Hepatocyte (in vitro differentiated cells): Measurements from ENCODE around the gene C5orf47. TPM values are rescaled to one million over a fixed set of nuclear protein-coding genes. Genes with fewer than 3 reads are reported as not detected.

Source experiments
- DNase-seq: peaks from one replicate; pipeline ENCODE4 v3.0.0-alpha.2; 2016; ENCODE audit warnings: low spot score
- H2AFZ ChIP-seq: fragments of 200-600 bp; sonication (generic); 2 replicates; pipeline ENCODE4 v1.6.0; 2016; ENCODE audit warnings: antibody characterized with exemption, mild to moderate bottlenecking
- H3K27ac ChIP-seq: fragments of 200-600 bp; sonication (generic); 2 replicates; pipeline ENCODE4 v1.5.1; 2016; ENCODE audit warnings: mild to moderate bottlenecking
- H3K27me3 ChIP-seq: fragments of 200-600 bp; sonication (generic); 2 replicates; pipeline ENCODE4 v1.6.1; 2016
- H3K36me3 ChIP-seq: fragments of 200-600 bp; sonication (generic); replicated peaks from 2 replicates; pipeline ENCODE4 v1.5.1; 2016; ENCODE audit warnings: low read depth; ENCODE audit not compliant: insufficient read depth
- H3K4me1 ChIP-seq: fragments of 200-600 bp; sonication (generic); 2 replicates; pipeline ENCODE4 v1.5.1; 2016; ENCODE audit warnings: mild to moderate bottlenecking, moderate library complexity; ENCODE audit not compliant: insufficient read depth
- H3K4me2 ChIP-seq: fragments of 200-600 bp; sonication (generic); 2 replicates; pipeline ENCODE4 v1.6.0; 2016
- H3K4me3 ChIP-seq: fragments of 200-600 bp; sonication (generic); 2 replicates; pipeline ENCODE4 v1.5.1; 2016; ENCODE audit warnings: mild to moderate bottlenecking
- H3K79me2 ChIP-seq: fragments of 200-600 bp; sonication (generic); 2 replicates; pipeline ENCODE4 v1.6.0; 2017; ENCODE audit warnings: mild to moderate bottlenecking
- H3K9me2 ChIP-seq: fragments of 200-600 bp; sonication (generic); replicated peaks from 2 replicates; pipeline ENCODE4 v1.6.0; 2017; ENCODE audit warnings: mild to moderate bottlenecking; ENCODE audit not compliant: insufficient read depth
- H3K9me3 ChIP-seq: fragments of 200-600 bp; sonication (generic); 2 replicates; pipeline ENCODE4 v1.5.1; 2016; ENCODE audit warnings: low read depth, mild to moderate bottlenecking
- H4K20me1 ChIP-seq: fragments of 200-600 bp; sonication (generic); 2 replicates; pipeline ENCODE4 v1.6.0; 2016; ENCODE audit warnings: mild to moderate bottlenecking; ENCODE audit not compliant: insufficient read depth, poor library complexity, severe bottlenecking
- EZH2 ChIP-seq: fragments of 200-600 bp; sonication (generic); IDR thresholded peaks from 2 replicates; pipeline ENCODE4 v1.6.1; 2016; ENCODE audit warnings: antibody characterized with exemption, mild to moderate bottlenecking, borderline replicate concordance
- EZH2phosphoT487 ChIP-seq: fragments of 200-600 bp; sonication (generic); IDR thresholded peaks from one replicate; pipeline ENCODE4 v1.6.1; 2018; ENCODE audit warnings: antibody characterized with exemption, mild to moderate bottlenecking, low read depth, moderate library complexity; ENCODE audit not compliant: unreplicated experiment, severe bottlenecking
- WGBS: methylation state at CpG from one replicate; pipeline ENCODE4 v1.1.6; 2016; ENCODE audit warnings: low lambda C conversion rate; ENCODE audit errors: missing lambda C conversion rate; 5-methylcytosine and 5-hydroxymethylcytosine counted together
- polyA plus RNA-seq: library from polyadenylated mRNA; unstranded; fragments of >200 nt; fragmentation: Nextera tagmentation; extraction: Ambion mirVana; gene quantifications from 2 replicates; pipeline ENCODE4 v1.2.1, GENCODE V29; 2016
- total RNA-seq: library from RNA; depleted of rRNA; stranded (reverse); fragments of >200 nt; gene quantifications from 2 replicates; pipeline ENCODE4 v1.2.3, GENCODE V29; 2014
- TF ChIP-seq, protein P1 (sequence below): fragments of 200-600 bp; sonication (generic); IDR thresholded peaks from 2 replicates; pipeline ENCODE4 v1.5.1; 2016; ENCODE audit warnings: antibody characterized with exemption, mild to moderate bottlenecking; ENCODE audit not compliant: poor library complexity

C5orf47 gene
- total and polyA plus RNA-seq, 2 experiments from 2014 or later, result 0.07 to 0.28 TPM

DNA sequence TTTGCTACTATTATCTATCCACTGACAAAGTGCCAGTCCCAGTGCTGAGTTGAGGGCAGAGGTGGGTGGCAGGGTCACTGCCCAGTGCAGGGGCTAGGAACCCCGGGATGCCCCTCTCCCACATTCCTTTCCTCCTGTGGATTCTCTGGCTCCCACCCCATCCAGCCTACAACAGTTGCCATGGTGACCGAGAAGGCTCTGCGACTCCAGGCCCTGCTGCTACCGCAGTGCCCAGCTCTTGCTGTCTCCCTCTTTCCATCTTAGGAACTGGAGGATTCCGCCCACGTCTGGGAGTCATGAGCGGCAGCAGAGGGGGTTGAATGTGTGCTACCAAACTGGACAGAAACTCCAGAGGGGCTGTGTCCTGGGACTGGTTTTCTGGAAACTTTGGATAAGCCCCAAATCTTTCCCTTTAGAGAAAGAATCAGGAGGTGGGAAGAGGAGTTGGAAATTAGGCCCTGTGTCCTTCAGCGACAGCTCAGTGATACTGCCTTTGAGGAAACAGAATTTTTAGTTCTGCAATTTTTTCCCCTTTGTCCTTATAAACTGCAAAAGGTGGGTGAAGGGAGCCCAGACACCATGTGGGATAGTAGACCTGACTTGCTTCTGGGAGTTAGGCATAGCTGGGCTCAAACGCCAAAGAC is 20.7 kb upstream of the C5orf47 start:
- no peak for DNase-seq
- H3K79me2 ChIP-seq, result no peaks in the 10 kb centered on the region
- WGBS, result 76% methylated on average over 9 of the region's 9 CpGs

DNA sequence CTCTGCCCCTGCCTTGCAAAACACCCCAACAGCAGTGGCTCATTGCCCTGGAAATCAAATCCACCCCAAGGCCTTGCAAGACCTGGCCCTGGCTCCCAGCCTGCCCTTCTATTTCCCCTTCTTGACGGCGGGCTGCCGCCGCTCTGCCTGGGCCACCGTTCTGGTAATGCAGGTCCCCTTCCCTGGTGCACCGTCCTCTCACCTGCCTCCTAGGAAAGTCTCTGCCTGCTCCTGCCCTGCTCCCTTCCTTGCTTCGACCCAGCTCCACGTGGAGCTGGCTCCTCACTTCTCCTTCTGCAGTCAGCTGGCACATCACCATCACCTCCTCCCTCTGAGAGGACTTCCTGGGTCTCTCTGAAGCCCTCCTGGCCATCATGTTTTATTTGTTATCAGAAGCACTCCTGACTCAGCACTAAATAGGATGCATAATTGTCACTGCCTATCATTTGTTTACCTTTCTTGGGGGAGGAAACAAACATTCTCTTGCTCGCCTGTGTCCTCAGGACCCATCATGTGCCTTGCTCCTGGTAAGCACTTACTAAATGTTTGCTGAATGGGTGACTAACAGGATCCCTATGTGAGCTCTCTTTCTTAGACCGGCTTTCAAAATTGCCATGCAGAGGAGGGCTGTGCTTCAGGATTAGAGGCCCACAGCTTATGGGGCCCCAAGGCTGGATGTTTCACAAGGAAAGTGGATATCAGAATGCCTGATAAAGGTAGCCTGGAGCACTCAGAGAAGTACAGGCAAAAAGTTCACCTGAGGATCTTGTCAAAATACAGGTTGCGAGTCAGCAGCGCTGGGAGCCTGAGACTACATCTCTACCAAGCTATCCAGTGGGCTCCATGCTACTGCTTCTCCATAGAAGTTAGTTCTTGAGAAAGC is 19.6 kb upstream of the C5orf47 start:
- no peaks in the 10 kb centered on the region for H3K9me2 ChIP-seq
- no peaks in the 10 kb centered on the region for H4K20me1 ChIP-seq
- H3K27me3 ChIP-seq, result no peaks in the 10 kb centered on the region
- peak overlapping the region; percentile 9 for H3K4me2 ChIP-seq
- H3K9me3 ChIP-seq, result no peaks in the 10 kb centered on the region
- peak overlapping the region; percentile 90 for H3K27ac ChIP-seq
- H3K4me3 ChIP-seq, result no peak overlapping the region
- TF ChIP-seq, protein P1, sequence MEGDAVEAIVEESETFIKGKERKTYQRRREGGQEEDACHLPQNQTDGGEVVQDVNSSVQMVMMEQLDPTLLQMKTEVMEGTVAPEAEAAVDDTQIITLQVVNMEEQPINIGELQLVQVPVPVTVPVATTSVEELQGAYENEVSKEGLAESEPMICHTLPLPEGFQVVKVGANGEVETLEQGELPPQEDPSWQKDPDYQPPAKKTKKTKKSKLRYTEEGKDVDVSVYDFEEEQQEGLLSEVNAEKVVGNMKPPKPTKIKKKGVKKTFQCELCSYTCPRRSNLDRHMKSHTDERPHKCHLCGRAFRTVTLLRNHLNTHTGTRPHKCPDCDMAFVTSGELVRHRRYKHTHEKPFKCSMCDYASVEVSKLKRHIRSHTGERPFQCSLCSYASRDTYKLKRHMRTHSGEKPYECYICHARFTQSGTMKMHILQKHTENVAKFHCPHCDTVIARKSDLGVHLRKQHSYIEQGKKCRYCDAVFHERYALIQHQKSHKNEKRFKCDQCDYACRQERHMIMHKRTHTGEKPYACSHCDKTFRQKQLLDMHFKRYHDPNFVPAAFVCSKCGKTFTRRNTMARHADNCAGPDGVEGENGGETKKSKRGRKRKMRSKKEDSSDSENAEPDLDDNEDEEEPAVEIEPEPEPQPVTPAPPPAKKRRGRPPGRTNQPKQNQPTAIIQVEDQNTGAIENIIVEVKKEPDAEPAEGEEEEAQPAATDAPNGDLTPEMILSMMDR, result no peak
- no peak for TF ChIP-seq EZH2phosphoT487
- no peak for TF ChIP-seq EZH2
- whole genome bisulfite sequencing, result 59% methylated on average over 12 of the region's 12 CpGs
- H3K4me1 ChIP-seq, result peaks cover 25% of the 10 kb centered on the region
- DNase-seq, result peak; percentile 86
- H2AFZ ChIP-seq, result no peak overlapping the region
- H3K79me2 ChIP-seq, result no peaks in the 10 kb centered on the region
- H3K36me3 ChIP-seq, result no peaks in the 10 kb centered on the region

More for the DNA sequence above, 20.7 kb upstream of the C5orf47 start:
- no peaks in the 10 kb centered on the region for H3K9me2 ChIP-seq
- no peak overlapping the region for H3K4me2 ChIP-seq
- TF ChIP-seq, protein P1, result no peak
- TF ChIP-seq EZH2phosphoT487 (no peak), EZH2 (no peak)
- no peak overlapping the region for H3K27ac ChIP-seq
- H3K27me3 ChIP-seq, result no peaks in the 10 kb centered on the region
- peaks cover 18% of the 10 kb centered on the region for H3K4me1 ChIP-seq
- H3K9me3 ChIP-seq, result no peaks in the 10 kb centered on the region
- no peak overlapping the region for H2AFZ ChIP-seq
- H3K4me3 ChIP-seq, result no peak overlapping the region
- no peaks in the 10 kb centered on the region for H4K20me1 ChIP-seq
- no peaks in the 10 kb centered on the region for H3K36me3 ChIP-seq

DNA sequence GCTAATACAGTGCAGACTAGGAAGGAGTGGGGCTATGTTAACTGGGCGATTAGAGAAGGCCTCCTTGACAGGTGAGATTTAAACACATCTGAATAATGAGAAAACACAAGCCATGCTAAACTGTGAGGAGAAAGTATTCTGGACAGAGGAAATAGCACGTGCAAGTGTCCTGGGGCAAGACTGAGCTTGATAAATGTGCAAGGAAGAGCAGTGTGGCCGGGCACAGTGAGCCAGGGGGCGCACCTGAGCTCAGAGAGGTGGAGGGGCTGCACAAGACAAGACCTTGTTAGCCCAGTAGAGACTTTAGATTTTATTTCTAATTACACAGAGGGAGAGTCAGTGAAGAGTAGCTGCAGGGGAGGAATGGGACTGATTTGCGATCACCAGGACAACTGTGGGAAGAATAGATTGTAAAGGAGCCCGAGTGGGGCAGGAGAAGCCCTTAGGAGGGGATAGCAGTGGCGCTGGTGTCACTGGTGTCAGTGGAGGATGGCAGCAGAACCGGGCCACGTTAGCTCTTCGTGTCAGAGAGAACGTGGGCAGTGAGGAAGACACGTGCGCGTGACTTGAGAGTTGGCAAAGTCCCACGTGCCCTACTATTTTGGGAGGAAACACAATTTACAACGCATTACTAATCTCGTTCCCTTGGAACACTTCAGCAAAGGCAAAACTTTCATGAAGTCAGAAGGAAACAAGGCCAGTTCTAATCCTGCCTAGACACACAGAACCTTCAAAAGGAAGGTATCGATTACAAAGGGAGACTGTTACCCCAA is 17.9 kb upstream of the C5orf47 start:
- H3K4me3 ChIP-seq, result no peak overlapping the region
- WGBS, result 90% methylated on average over 18 of the region's 18 CpGs
- no peaks in the 10 kb centered on the region for H3K36me3 ChIP-seq
- TF ChIP-seq, protein P1, result no peak
- TF ChIP-seq EZH2 (no peak), EZH2phosphoT487 (no peak)
- H3K79me2 ChIP-seq, result no peaks in the 10 kb centered on the region
- no peaks in the 10 kb centered on the region for H4K20me1 ChIP-seq
- DNase-seq, result no peak
- H3K4me1 ChIP-seq, result peaks cover 27% of the 10 kb centered on the region
- H3K9me3 ChIP-seq, result no peaks in the 10 kb centered on the region
- H2AFZ ChIP-seq, result no peak overlapping the region
- H3K27ac ChIP-seq, result peak overlapping the region; percentile 90
- no peaks in the 10 kb centered on the region for H3K27me3 ChIP-seq
- no peaks in the 10 kb centered on the region for H3K9me2 ChIP-seq
- no peak overlapping the region for H3K4me2 ChIP-seq
